Stimulated activated CD8-positive, alpha-beta memory T cell treated with anti-CD3 and anti-CD28 coated beads, Interleukin-4, amount 100 ng/mL, for 48 hours (primary cell): ENCODE measurements around the gene CNTRL.
"Not testable (repeated sequence)": the region's sequence is repeated elsewhere in the genome, so short reads cannot be mapped to it uniquely, and the experiment has no call there.

Source experiments
- DNase-seq: peaks from one replicate; pipeline ENCODE4 v3.0.0-alpha.2; 2020

CNTRL gene

GRCh38 chr9:121138561-121138960, 63.8 kb downstream of the CNTRL start:
- DNase-seq: no peak

GRCh38 chr9:121138973-121139372, 64.2 kb downstream of the CNTRL start:
- DNase-seq: no peak

- DNase-seq: no peak
Measured at GRCh38 chr9:121140162-121140561, 65.4 kb downstream of the CNTRL start.

- no peak for DNase-seq
Measured at GRCh38 chr9:121141306-121141705, 66.6 kb downstream of the CNTRL start.

GRCh38 chr9:121141706-121142105, 67.0 kb downstream of the CNTRL start:
- no peak for DNase-seq

GRCh38 chr9:121143771-121144170, 69.0 kb downstream of the CNTRL start:
- no peak for DNase-seq

GRCh38 chr9:121144482-121144881, 69.7 kb downstream of the CNTRL start:
- DNase-seq: no peak

- DNase-seq: no peak
Measured at GRCh38 chr9:121150188-121150587, 75.4 kb downstream of the CNTRL start.

GRCh38 chr9:121153642-121154041, 78.9 kb downstream of the CNTRL start:
- no peak for DNase-seq

- no peak for DNase-seq
Measured at GRCh38 chr9:121154782-121155181, 80.0 kb downstream of the CNTRL start.

- DNase-seq: no peak
Measured at GRCh38 chr9:121156263-121156731, 81.5 kb downstream of the CNTRL start.

- no peak for DNase-seq
Measured at GRCh38 chr9:121157939-121158338, 83.2 kb downstream of the CNTRL start.

GRCh38 chr9:121160025-121160424, 85.3 kb downstream of the CNTRL start:
- no peak for DNase-seq

- no peak for DNase-seq
Measured at GRCh38 chr9:121168052-121168451, 93.3 kb downstream of the CNTRL start.

GRCh38 chr9:121169094-121169601, 94.4 kb downstream of the CNTRL start:
- no peak for DNase-seq

GRCh38 chr9:121171236-121171635, 96.5 kb downstream of the CNTRL start:
- DNase-seq: no peak

GRCh38 chr9:121172726-121173487, 98.2 kb downstream of the CNTRL start:
- DNase-seq: no peak

- DNase-seq: no peak
Measured at GRCh38 chr9:121173501-121173900, 98.7 kb downstream of the CNTRL start.

GRCh38 chr9:121178676-121179372, 104.1 kb downstream of the CNTRL start:
- no peak for DNase-seq

GRCh38 chr9:121179373-121179721, 104.6 kb downstream of the CNTRL start:
- not testable (repeated sequence) for DNase-seq

GRCh38 chr9:121179930-121180681, 105.4 kb downstream of the CNTRL start:
- no peak for DNase-seq

GRCh38 chr9:121182101-121182836, 107.5 kb downstream of the CNTRL start:
- no peak for DNase-seq

GRCh38 chr9:121182989-121183388, 108.2 kb downstream of the CNTRL start:
- DNase-seq: no peak
